ENCODE data around the gene C22orf23.

- no peak for TF ChIP-seq EP300 (IDR thresholded peaks at IDR 0.05; ENCODE audit: borderline replicate concordance in 1 of 2, low read depth in 1 of 2, low read length in 1 of 2)
- TF ChIP-seq GABPA (IDR thresholded peaks at IDR 0.05; ENCODE audit: low read depth) = no peak
- no peak for TF ChIP-seq SMC3 (IDR thresholded peaks at IDR 0.05; ENCODE audit: low read depth, low read length)
- no peak for TF ChIP-seq CTCF (IDR thresholded peaks at IDR 0.05)
- no peak for TF ChIP-seq NFIC (IDR thresholded peaks at IDR 0.05; ENCODE audit: borderline replicate concordance)
- no peak for TF ChIP-seq FOXM1 (IDR thresholded peaks at IDR 0.05; ENCODE audit: low read depth)
- TF ChIP-seq FOSL2 (IDR thresholded peaks at IDR 0.05; ENCODE audit: borderline replicate concordance, low read depth) = no peak
- no peak for TF ChIP-seq RXRA (IDR thresholded peaks at IDR 0.05; ENCODE audit: borderline replicate concordance, low read depth)
- TF ChIP-seq USF2 (IDR thresholded peaks at IDR 0.05; ENCODE audit: borderline replicate concordance, low read depth, low read length) = no peak
- TF ChIP-seq TCF12 (IDR thresholded peaks at IDR 0.05) = no peak
- no peak for TF ChIP-seq MXI1 (IDR thresholded peaks at IDR 0.05; ENCODE audit: low read depth, low read length)
- no peak for TF ChIP-seq NRF1 (IDR thresholded peaks at IDR 0.05; ENCODE audit: low read depth, low read length)
- no peak for TF ChIP-seq MAX (IDR thresholded peaks at IDR 0.05; ENCODE audit: low read depth)
Observed at GRCh38 chr22:37932401-37932800, 21.0 kb downstream of the C22orf23 start.
